H9 (cell line): ENCODE data around the gene TMEM151B. TPM values are rescaled to one million over a fixed set of nuclear protein-coding genes. Genes with fewer than 3 reads are reported as not detected.
A peak's percentile ranks its signal among the peaks of the same experiment; 100 is the strongest.

Source experiments
- DNase-seq: peaks from one replicate; pipeline ENCODE4 v3.0.0-alpha.2; 2017
- H2AFZ ChIP-seq: one replicate; pipeline ENCODE4 v1.6.1; 2013; ENCODE audit warnings: mild to moderate bottlenecking, low read length, control low read depth, moderate library complexity
- H2AK5ac ChIP-seq: 2 replicates; pipeline ENCODE4 v1.6.1; 2013; ENCODE audit warnings: low read length, control low read depth, mixed read lengths; ENCODE audit not compliant: insufficient read length
- H2BK120ac ChIP-seq: one replicate; pipeline ENCODE4 v1.6.1; 2013; ENCODE audit warnings: low read depth, mild to moderate bottlenecking, low read length, control low read depth, inconsistent platforms; ENCODE audit not compliant: poor library complexity, severe bottlenecking
- H2BK12ac ChIP-seq: 2 replicates; pipeline ENCODE4 v1.6.1; 2013; ENCODE audit warnings: low read length, control low read depth, mixed read lengths, low read depth; ENCODE audit not compliant: insufficient read length
- H2BK15ac ChIP-seq: 2 replicates; pipeline ENCODE4 v1.6.1; 2013; ENCODE audit warnings: low read depth, low read length, control low read depth
- H2BK20ac ChIP-seq: one replicate; pipeline ENCODE4 v1.6.1; 2013; ENCODE audit warnings: low read depth, mild to moderate bottlenecking, low read length, control low read depth, inconsistent platforms; ENCODE audit not compliant: poor library complexity, severe bottlenecking
- H2BK5ac ChIP-seq: 2 replicates; pipeline ENCODE4 v1.6.1; 2013; ENCODE audit warnings: low read length, control low read depth, mixed read lengths; ENCODE audit not compliant: insufficient read length
- H3K14ac ChIP-seq: 2 replicates; pipeline ENCODE4 v1.6.1; 2013; ENCODE audit warnings: low read length, control low read depth; ENCODE audit not compliant: insufficient read depth
- H3K18ac ChIP-seq: 2 replicates; pipeline ENCODE4 v1.6.1; 2013; ENCODE audit warnings: low read depth, mild to moderate bottlenecking, mixed read lengths, low read length, control low read depth; ENCODE audit not compliant: insufficient read length
- H3K23ac ChIP-seq: 2 replicates; pipeline ENCODE4 v1.6.1; 2013; ENCODE audit warnings: low read length, control low read depth, mixed read lengths, low read depth; ENCODE audit not compliant: insufficient read length
- H3K23me2 ChIP-seq: 2 replicates; pipeline ENCODE4 v1.6.1; 2013; ENCODE audit warnings: low read depth, mild to moderate bottlenecking, mixed read lengths, low read length, control low read depth; ENCODE audit not compliant: insufficient read length, poor library complexity, severe bottlenecking
- H3K27ac ChIP-seq: 2 replicates; pipeline ENCODE4 v1.5.1; 2013; ENCODE audit warnings: low read length, control low read depth, mixed read lengths, low read depth; ENCODE audit not compliant: insufficient read length
- H3K27me3 ChIP-seq: 2 replicates; pipeline ENCODE4 v1.6.1; 2013; ENCODE audit warnings: low read length, control low read depth, inconsistent platforms; ENCODE audit not compliant: insufficient read depth
- H3K4ac ChIP-seq: 2 replicates; pipeline ENCODE4 v1.6.1; 2013; ENCODE audit warnings: low read depth, mild to moderate bottlenecking, control low read depth, inconsistent platforms, low read length, moderate library complexity
- H3K4me1 ChIP-seq: 2 replicates; pipeline ENCODE4 v1.6.1; 2013; ENCODE audit warnings: low read length, control low read depth, inconsistent platforms; ENCODE audit not compliant: insufficient read depth
- H3K4me2 ChIP-seq: 2 replicates; pipeline ENCODE4 v1.6.1; 2013; ENCODE audit warnings: low read length, control low read depth, mixed read lengths; ENCODE audit not compliant: insufficient read length, insufficient read depth
- H3K56ac ChIP-seq: 2 replicates; pipeline ENCODE4 v1.6.1; 2013; ENCODE audit warnings: low read depth, mild to moderate bottlenecking, mixed read lengths, low read length, control low read depth; ENCODE audit not compliant: insufficient read length
- H3K79me1 ChIP-seq: 2 replicates; pipeline ENCODE4 v1.6.1; 2013; ENCODE audit warnings: low read depth, mild to moderate bottlenecking, moderate library complexity, low read length, control low read depth, inconsistent platforms; ENCODE audit not compliant: insufficient read depth, poor library complexity, severe bottlenecking
- H3K79me2 ChIP-seq: 2 replicates; pipeline ENCODE4 v1.6.1; 2013; ENCODE audit warnings: low read length, control low read depth, inconsistent platforms; ENCODE audit not compliant: insufficient read depth
- H3K9ac ChIP-seq: 2 replicates; pipeline ENCODE4 v1.6.1; 2013; ENCODE audit warnings: low read length, control low read depth, mixed read lengths; ENCODE audit not compliant: insufficient read length; ENCODE audit errors: extremely low read depth
- H3K9me3 ChIP-seq: one replicate; pipeline ENCODE4 v1.6.1; 2013; ENCODE audit warnings: low read depth, low read length, inconsistent platforms; ENCODE audit not compliant: control insufficient read depth
- H3T11ph ChIP-seq: one replicate; pipeline ENCODE4 v1.6.1; 2013; ENCODE audit warnings: mild to moderate bottlenecking, low read length, control low read depth, inconsistent platforms
- H4K20me1 ChIP-seq: one replicate; pipeline ENCODE4 v1.6.1; 2013; ENCODE audit not compliant: control insufficient read depth, insufficient read length, insufficient read depth
- H4K5ac ChIP-seq: 2 replicates; pipeline ENCODE4 v1.6.1; 2013; ENCODE audit warnings: low read depth, mild to moderate bottlenecking, mixed read lengths, low read length, control low read depth; ENCODE audit not compliant: insufficient read length
- H4K8ac ChIP-seq: replicated peaks from 2 replicates; pipeline ENCODE4 v1.6.1; 2013; ENCODE audit warnings: low read length, control low read depth, mixed read lengths, low read depth; ENCODE audit not compliant: insufficient read length
- H4K91ac ChIP-seq: 2 replicates; pipeline ENCODE4 v1.6.1; 2013; ENCODE audit warnings: low read depth, mild to moderate bottlenecking, moderate library complexity, mixed read lengths, low read length, control low read depth; ENCODE audit not compliant: insufficient read length
- H3K27ac Mint-ChIP-seq, 3 experiments: 2 replicates in 2 of 3; 3 replicates in 1 of 3; pipeline ENCODE4 v1.8.0; 2020 to 2021; ENCODE audit warnings: mixed read lengths in 3 of 3, mild to moderate bottlenecking in 1 of 3, moderate library complexity in 1 of 3
- H3K27me3 Mint-ChIP-seq: 2 replicates; pipeline ENCODE4 v1.8.0; 2021; ENCODE audit warnings: low read depth, mild to moderate bottlenecking, moderate library complexity, mixed read lengths
- H3K36me3 Mint-ChIP-seq, 3 experiments: 2 replicates in 2 of 3; 3 replicates in 1 of 3; pipeline ENCODE4 v1.8.0; 2020 to 2021; ENCODE audit warnings: low read depth in 3 of 3, mixed read lengths in 3 of 3; ENCODE audit not compliant: insufficient read depth in 1 of 3
- H3K4me1 Mint-ChIP-seq, 2 experiments: 2 replicates each; pipeline ENCODE4 v1.8.0; 2020; ENCODE audit warnings: mixed read lengths in 2 of 2
- H3K4me3 Mint-ChIP-seq, 2 experiments: 2 replicates in 1 of 2; 3 replicates in 1 of 2; pipeline ENCODE4 v1.8.0; 2020 to 2021; ENCODE audit warnings: mild to moderate bottlenecking in 2 of 2, mixed read lengths in 2 of 2, moderate library complexity in 1 of 2
- H3K9me3 Mint-ChIP-seq, 2 experiments: 2 replicates in 1 of 2; 3 replicates in 1 of 2; pipeline ENCODE4 v1.8.0; 2020; ENCODE audit warnings: mild to moderate bottlenecking in 2 of 2, mixed read lengths in 2 of 2, moderate library complexity in 1 of 2
- WGBS: extraction: QIAGEN DNeasy Blood & Tissue Kit; methylation state at CpG from one replicate; pipeline ENCODE4 v1.1.7; 2013; ENCODE audit warnings: missing lambda C conversion rate, low lambda C conversion rate, mixed read lengths; ENCODE audit not compliant: insufficient read length; ENCODE audit errors: extremely low coverage; 5-methylcytosine and 5-hydroxymethylcytosine counted together
- total RNA-seq: library from RNA; stranded (reverse); gene quantifications from 2 replicates; pipeline ENCODE4 v1.2.1, GENCODE V29; 2021
- TF ChIP-seq, protein P1 (sequence below): fragments of 200-600 bp; sonication (generic); conservative IDR thresholded peaks from 3 replicates; pipeline ENCODE4 v1.8.0; 2021; ENCODE audit warnings: antibody characterized with exemption, mild to moderate bottlenecking

The TMEM151B gene
- total RNA-seq, 1 experiment from 2014 or later, result 2.4 TPM

DNA sequence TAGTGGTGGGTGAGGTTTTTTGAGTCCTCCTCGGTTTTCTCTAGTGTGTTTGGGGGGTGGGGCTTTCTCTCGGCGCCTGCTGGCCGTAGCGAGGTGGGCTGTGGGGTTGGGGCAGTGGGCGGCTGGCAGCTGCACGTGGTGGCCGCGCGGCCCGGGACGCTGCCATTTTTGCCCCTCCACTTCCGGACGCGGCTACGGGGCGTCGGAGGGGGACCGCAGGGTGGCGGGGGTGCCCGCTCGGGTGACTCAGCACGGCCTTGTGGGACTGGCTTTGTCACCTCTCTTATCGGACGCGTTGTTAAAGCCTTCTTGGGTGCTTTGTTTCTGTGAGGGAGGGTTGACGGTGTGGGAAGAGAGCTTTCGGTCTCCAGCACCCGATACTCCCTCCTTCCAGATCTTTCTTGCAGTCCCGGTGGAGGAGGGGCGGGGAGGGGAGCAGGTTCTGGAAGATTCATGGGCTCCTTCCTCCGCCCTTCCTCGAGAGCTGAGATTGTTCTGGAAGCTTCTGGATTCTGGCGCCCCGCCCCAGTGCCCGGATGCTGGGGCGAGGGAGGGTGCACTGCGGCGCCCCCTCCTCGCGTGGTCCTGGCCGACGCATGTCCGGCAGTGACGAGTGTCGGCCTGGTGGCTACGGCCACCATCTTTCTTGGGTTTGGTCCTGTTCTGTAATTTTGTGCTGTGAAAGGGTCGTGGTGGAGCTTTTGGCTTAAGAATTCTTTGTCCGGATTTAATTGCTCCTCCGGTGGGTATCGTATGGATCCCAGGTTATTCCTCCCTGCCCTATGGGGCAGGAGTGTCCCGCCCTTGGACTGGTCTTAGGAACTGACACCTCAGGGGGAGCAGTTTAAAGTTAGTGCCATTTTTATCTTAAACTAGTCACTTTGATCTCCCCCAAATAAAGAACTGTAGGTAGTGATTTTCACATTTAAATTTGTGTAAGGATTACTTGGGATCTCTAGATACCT lies 22.6 kb upstream of the TMEM151B start:
- no peaks in the 10 kb centered on the region for H4K20me1 ChIP-seq
- H3T11ph ChIP-seq, result no peak overlapping the region
- H3K27ac Mint-ChIP-seq, result peak overlapping the region; percentile 97 to 100 (median 98)
- H4K5ac ChIP-seq, result no peak overlapping the region
- no peak overlapping the region for H2BK5ac ChIP-seq
- H3K4ac ChIP-seq, result no peak overlapping the region; the same call in 1 of the 2 replicates
- no peak overlapping the region for H4K8ac ChIP-seq
- H3K9ac ChIP-seq, result peak overlapping the region; percentile 98
- no peaks in the 10 kb centered on the region for H3K27me3 ChIP-seq
- H2BK120ac ChIP-seq, result no peak overlapping the region
- H3K27me3 Mint-ChIP-seq, result peaks cover 12% of the 10 kb centered on the region
- H3K9me3 ChIP-seq, result no peaks in the 10 kb centered on the region
- peak overlapping the region; percentile 64 for H3K18ac ChIP-seq
- H2BK20ac ChIP-seq, result no peak overlapping the region
- no peak overlapping the region for H3K23ac ChIP-seq
- H3K27ac ChIP-seq, result no peak overlapping the region
- H3K4me2 ChIP-seq, result peak overlapping the region; percentile 76
- H3K79me1 ChIP-seq, result no peaks in the 10 kb centered on the region
- TF ChIP-seq, protein P1, sequence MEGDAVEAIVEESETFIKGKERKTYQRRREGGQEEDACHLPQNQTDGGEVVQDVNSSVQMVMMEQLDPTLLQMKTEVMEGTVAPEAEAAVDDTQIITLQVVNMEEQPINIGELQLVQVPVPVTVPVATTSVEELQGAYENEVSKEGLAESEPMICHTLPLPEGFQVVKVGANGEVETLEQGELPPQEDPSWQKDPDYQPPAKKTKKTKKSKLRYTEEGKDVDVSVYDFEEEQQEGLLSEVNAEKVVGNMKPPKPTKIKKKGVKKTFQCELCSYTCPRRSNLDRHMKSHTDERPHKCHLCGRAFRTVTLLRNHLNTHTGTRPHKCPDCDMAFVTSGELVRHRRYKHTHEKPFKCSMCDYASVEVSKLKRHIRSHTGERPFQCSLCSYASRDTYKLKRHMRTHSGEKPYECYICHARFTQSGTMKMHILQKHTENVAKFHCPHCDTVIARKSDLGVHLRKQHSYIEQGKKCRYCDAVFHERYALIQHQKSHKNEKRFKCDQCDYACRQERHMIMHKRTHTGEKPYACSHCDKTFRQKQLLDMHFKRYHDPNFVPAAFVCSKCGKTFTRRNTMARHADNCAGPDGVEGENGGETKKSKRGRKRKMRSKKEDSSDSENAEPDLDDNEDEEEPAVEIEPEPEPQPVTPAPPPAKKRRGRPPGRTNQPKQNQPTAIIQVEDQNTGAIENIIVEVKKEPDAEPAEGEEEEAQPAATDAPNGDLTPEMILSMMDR, result no peak
- peaks cover 27% of the 10 kb centered on the region for H3K79me2 ChIP-seq
- peak overlapping the region; percentile 86 for H3K14ac ChIP-seq
- H3K23me2 ChIP-seq, result peaks cover 10% of the 10 kb centered on the region
- H3K4me3 Mint-ChIP-seq, result peak overlapping the region; percentile 99 to 100
- H3K9me3 Mint-ChIP-seq, result peaks cover 3 to 4% of the 10 kb centered on the region in 2 experiments; a peak in 3 of 5 replicates
- H2AFZ ChIP-seq, result no peak overlapping the region
- H3K4me1 Mint-ChIP-seq, result peaks cover 40 to 43% of the 10 kb centered on the region in 2 experiments
- no peak overlapping the region for H3K56ac ChIP-seq
- H3K4me1 ChIP-seq, result peaks cover 12% of the 10 kb centered on the region; the same call in 1 of the 2 replicates
- H4K91ac ChIP-seq, result no peak overlapping the region
- no CpG with 5 or more reads among the region's 52 CpGs for WGBS
- H2AK5ac ChIP-seq, result no peak overlapping the region
- no peak overlapping the region for H2BK15ac ChIP-seq
- peaks cover 52 to 58% (median 56%) of the 10 kb centered on the region in 3 experiments for H3K36me3 Mint-ChIP-seq
- no peak overlapping the region for H2BK12ac ChIP-seq
- no peak for DNase-seq
